ENCODE data around the gene CHCHD5.

DNA sequence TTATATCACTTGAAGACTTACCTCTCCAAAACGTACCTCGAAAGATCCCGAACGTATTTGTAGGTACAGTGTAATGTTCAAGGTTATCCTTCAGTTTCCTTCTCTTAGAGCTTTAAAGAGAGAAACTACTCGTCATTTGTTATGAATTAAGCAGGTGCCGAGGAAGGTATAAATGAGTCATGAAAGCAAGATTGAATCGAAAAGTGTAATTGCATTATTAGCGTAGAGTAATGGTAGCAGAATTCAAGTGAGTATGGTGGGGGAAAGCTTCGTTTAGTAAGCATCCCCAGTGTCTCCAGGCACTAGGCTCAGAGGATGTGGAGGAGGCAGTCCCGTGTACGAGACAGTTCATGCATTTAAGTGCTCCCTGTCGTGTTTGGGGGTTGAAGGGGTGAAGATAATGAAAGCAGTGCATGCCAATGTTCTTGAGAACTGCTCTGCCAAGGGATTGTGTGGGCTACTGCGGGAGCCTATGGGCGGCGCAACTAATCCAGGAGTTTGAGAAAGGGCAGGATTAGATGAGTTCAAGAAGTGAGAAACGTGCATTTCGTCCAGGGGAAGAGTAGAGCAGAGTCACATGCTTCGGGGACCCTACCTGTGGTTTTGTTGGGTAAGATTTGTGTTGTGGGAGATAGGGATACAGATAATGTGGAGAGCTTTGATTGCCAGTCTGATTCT, 41.3 kb upstream of the CHCHD5 start:
- TF ChIP-seq, protein P1, sequence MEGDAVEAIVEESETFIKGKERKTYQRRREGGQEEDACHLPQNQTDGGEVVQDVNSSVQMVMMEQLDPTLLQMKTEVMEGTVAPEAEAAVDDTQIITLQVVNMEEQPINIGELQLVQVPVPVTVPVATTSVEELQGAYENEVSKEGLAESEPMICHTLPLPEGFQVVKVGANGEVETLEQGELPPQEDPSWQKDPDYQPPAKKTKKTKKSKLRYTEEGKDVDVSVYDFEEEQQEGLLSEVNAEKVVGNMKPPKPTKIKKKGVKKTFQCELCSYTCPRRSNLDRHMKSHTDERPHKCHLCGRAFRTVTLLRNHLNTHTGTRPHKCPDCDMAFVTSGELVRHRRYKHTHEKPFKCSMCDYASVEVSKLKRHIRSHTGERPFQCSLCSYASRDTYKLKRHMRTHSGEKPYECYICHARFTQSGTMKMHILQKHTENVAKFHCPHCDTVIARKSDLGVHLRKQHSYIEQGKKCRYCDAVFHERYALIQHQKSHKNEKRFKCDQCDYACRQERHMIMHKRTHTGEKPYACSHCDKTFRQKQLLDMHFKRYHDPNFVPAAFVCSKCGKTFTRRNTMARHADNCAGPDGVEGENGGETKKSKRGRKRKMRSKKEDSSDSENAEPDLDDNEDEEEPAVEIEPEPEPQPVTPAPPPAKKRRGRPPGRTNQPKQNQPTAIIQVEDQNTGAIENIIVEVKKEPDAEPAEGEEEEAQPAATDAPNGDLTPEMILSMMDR (IDR thresholded peaks at IDR 0.05): no peak
- TF ChIP-seq POLR2A (IDR thresholded peaks at IDR 0.05) (no peak), POLR2AphosphoS5 (IDR thresholded peaks at IDR 0.05) (no peak)
